Measurements from ENCODE around the gene CLP1.

DNA sequence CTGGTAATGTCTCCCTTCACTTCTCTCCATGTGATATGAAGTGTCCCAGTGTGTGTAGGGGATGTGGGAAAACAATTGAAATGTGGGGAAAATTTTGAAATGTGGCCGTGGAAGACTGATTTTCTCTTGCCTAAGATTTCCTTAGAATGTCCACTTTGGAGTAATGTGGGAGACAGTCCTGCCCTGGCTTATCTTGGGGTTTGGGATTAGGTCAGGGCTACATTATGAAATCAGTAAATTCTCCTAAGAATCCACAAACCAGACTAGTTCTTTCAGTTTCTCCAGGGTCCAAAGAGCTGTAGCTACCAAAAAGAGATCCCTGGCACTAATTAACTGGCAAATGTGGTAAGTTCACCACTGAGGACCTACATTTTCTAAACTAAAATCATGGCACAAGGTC, 30.7 kb upstream of the CLP1 start:
- TF ChIP-seq, protein P1, sequence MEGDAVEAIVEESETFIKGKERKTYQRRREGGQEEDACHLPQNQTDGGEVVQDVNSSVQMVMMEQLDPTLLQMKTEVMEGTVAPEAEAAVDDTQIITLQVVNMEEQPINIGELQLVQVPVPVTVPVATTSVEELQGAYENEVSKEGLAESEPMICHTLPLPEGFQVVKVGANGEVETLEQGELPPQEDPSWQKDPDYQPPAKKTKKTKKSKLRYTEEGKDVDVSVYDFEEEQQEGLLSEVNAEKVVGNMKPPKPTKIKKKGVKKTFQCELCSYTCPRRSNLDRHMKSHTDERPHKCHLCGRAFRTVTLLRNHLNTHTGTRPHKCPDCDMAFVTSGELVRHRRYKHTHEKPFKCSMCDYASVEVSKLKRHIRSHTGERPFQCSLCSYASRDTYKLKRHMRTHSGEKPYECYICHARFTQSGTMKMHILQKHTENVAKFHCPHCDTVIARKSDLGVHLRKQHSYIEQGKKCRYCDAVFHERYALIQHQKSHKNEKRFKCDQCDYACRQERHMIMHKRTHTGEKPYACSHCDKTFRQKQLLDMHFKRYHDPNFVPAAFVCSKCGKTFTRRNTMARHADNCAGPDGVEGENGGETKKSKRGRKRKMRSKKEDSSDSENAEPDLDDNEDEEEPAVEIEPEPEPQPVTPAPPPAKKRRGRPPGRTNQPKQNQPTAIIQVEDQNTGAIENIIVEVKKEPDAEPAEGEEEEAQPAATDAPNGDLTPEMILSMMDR (conservative IDR thresholded peaks at IDR 0.05 in 1 of 2, IDR thresholded peaks at IDR 0.05 in 1 of 2; ENCODE audit: extremely low read depth in 1 of 2, insufficient read depth in 1 of 2, low read depth in 1 of 2, low read length in 2 of 2), result no peak
- TF ChIP-seq EZH2 (IDR thresholded peaks at IDR 0.05; ENCODE audit: borderline replicate concordance, low read length), result no peak

All from mammary epithelial cell (primary cell).